Measurements from ENCODE around the gene CAD.

DNA sequence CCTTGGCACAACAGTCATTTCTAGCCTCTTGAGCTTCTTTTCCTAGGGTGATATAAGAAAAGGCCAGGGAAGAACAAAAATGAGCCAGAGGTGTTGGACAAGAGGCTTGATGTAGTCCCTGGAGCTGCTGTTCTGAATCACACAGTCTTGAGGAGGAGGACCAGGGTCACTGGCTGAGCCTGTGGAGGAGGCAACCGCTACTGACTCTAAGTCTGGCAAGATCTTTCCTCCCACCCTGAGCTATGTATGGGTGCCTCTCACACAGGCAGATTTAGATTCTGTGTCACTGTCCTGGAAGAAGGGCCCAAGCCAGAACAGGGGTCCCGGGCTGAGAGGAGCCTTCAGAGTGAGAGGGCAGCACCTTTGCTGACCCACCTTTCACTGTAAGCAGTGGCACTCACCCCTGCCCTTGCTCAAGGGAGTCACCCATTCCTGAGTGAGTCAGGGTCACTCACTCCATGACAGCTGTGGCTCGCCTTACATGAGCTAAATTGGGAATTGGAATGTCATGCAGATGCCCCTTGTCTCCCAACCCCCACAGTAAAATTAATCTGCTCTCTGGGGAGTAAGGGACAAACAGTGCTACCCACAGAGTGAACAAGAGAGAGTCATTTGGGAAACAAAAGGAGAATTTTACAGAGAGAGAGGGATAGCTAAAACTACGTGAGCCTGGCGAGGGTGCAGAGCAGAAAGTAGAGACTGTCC, 64.8 kb downstream of the CAD start, which contains the start of gene TRIM54:
- TF ChIP-seq, protein P1, sequence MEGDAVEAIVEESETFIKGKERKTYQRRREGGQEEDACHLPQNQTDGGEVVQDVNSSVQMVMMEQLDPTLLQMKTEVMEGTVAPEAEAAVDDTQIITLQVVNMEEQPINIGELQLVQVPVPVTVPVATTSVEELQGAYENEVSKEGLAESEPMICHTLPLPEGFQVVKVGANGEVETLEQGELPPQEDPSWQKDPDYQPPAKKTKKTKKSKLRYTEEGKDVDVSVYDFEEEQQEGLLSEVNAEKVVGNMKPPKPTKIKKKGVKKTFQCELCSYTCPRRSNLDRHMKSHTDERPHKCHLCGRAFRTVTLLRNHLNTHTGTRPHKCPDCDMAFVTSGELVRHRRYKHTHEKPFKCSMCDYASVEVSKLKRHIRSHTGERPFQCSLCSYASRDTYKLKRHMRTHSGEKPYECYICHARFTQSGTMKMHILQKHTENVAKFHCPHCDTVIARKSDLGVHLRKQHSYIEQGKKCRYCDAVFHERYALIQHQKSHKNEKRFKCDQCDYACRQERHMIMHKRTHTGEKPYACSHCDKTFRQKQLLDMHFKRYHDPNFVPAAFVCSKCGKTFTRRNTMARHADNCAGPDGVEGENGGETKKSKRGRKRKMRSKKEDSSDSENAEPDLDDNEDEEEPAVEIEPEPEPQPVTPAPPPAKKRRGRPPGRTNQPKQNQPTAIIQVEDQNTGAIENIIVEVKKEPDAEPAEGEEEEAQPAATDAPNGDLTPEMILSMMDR (IDR thresholded peaks at IDR 0.05 in 2 of 3, conservative IDR thresholded peaks at IDR 0.05 in 1 of 3; ENCODE audit: borderline replicate concordance in 1 of 3, insufficient read depth in 1 of 3, low read depth in 2 of 3, low read length in 2 of 3), result no peak
- TF ChIP-seq, protein P2, sequence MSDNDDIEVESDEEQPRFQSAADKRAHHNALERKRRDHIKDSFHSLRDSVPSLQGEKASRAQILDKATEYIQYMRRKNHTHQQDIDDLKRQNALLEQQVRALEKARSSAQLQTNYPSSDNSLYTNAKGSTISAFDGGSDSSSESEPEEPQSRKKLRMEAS (IDR thresholded peaks at IDR 0.05), result no peak
- TF ChIP-seq EZH2 (IDR thresholded peaks at IDR 0.05) (no peak), EGR1 (IDR thresholded peaks at IDR 0.05; ENCODE audit: low read depth) (no peak), POLR2A (IDR thresholded peaks at IDR 0.05; ENCODE audit: borderline replicate concordance, extremely low read depth, insufficient read depth, insufficient read length) (no peak), JUND (IDR thresholded peaks at IDR 0.05) (no peak), ZNF274 (IDR thresholded peaks at IDR 0.05; ENCODE audit: low read depth, low read length) (no peak), ELF1 (IDR thresholded peaks at IDR 0.05; ENCODE audit: borderline replicate concordance, low read depth) (no peak), YY1 (IDR thresholded peaks at IDR 0.05; ENCODE audit: extremely low read depth, insufficient replicate concordance, low read depth, low read length) (no peak), CBX3 (IDR thresholded peaks at IDR 0.05; ENCODE audit: low read depth) (no peak), TCF7L2 (IDR thresholded peaks at IDR 0.05; ENCODE audit: borderline replicate concordance, extremely low read depth, insufficient read depth, insufficient read length) (no peak)

Measured in HCT116 (cell line).